GM21390 (cell line): ENCODE data around the gene IL4I1.

ENCODE experiments used
- ATAC-seq: cut with Tn5 transposase; IDR thresholded peaks from one replicate; pipeline ENCODE4 v1.9.1; 2021; ENCODE audit not compliant: unreplicated experiment

The IL4I1 gene

GRCh38 chr19:49866933-49867782 is 29.5 kb downstream of the IL4I1 start, which contains the start of gene PNKP:
PNKP (minus strand) TSS chr19:49867576; CDS start chr19:49867204, 372 bp downstream.
- ATAC-seq, result peak; percentile 38

GRCh38 chr19:49864890-49865289 is 31.8 kb downstream of the IL4I1 start:
- no peak for ATAC-seq

- ATAC-seq, result no peak
Measured at GRCh38 chr19:49863935-49864320, 32.8 kb downstream of the IL4I1 start.

- no peak for ATAC-seq
Measured at GRCh38 chr19:49863254-49863934, 33.3 kb downstream of the IL4I1 start.

- ATAC-seq, result no peak
Measured at GRCh38 chr19:49862391-49863253, 34.1 kb downstream of the IL4I1 start.

GRCh38 chr19:49861541-49862378 is 34.9 kb downstream of the IL4I1 start:
- no peak for ATAC-seq

- ATAC-seq, result no peak
Measured at GRCh38 chr19:49861107-49861506, 35.6 kb downstream of the IL4I1 start.

- ATAC-seq, result no peak
Measured at GRCh38 chr19:49860336-49861102, 36.2 kb downstream of the IL4I1 start.

- no peak for ATAC-seq
Measured at GRCh38 chr19:49859682-49860335, 36.9 kb downstream of the IL4I1 start.

GRCh38 chr19:49858088-49858985 is 38.4 kb downstream of the IL4I1 start:
- no peak for ATAC-seq

GRCh38 chr19:49857838-49858087 is 38.9 kb downstream of the IL4I1 start:
- ATAC-seq, result no peak

- no peak for ATAC-seq
Measured at GRCh38 chr19:49857061-49857837, 39.4 kb downstream of the IL4I1 start.

- ATAC-seq, result no peak
Measured at GRCh38 chr19:49856574-49857021, 40.1 kb downstream of the IL4I1 start.

GRCh38 chr19:49855676-49856573 is 40.8 kb downstream of the IL4I1 start:
- no peak for ATAC-seq

GRCh38 chr19:49855277-49855675 is 41.4 kb downstream of the IL4I1 start:
- no peak for ATAC-seq

GRCh38 chr19:49854378-49855263 is 42.1 kb downstream of the IL4I1 start:
- no peak for ATAC-seq
